Measurements from ENCODE around the gene HAGHL.

HAGHL gene

DNA sequence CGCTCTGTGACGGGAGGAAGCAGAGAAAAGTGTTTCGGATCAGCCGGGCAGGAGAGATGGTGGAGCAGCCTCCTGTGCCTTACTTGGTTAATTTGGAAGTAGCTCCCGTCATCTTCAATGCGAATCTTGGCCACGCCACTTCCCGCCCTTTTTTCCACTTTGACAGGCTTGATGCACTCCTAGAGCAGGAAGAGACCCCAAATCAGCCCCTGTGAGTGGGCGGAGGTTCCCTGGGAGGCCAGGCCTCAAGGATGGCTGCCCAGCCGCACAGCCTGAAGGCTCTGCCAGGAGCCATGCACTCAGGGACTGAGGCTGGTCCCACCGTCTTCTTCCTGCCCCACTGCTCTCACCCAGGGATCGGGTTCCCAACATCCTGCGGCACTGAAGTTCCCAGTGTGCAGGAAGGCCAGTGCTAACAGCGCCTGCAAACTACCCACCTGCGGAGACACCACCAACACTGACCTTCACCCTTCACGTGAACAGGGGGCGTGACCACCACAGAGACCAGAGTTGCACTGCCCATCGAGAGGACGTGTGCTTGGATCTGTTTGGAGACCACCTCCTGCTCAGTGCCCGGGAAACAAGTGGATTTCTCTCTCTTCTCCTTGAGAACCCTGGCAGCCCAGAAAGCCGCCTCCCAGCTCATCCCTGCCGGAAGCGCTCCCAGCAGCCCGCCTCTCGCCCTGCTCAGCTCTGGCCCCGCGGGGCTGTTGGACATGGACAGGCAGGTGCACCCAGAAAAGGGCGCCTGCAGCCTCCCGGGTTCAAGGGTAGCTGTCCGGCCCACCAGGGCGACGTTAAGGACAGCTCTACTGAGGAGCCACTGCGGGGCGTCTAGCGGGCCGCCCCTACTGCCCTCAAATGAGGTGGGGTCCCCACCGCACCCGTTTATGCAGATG is 12.9 kb downstream of the HAGHL start (continued):
- no peak for TF ChIP-seq ZNF202 (tag by site-specific recombination; IDR thresholded peaks at IDR 0.05; ENCODE audit: borderline replicate concordance)
- no peak for TF ChIP-seq SP7 (tag by site-specific recombination; IDR thresholded peaks at IDR 0.05)
- no peak for TF ChIP-seq YY1 (tag by site-specific recombination; IDR thresholded peaks at IDR 0.05)
- no peak for TF ChIP-seq ZNF10 (tag by site-specific recombination; IDR thresholded peaks at IDR 0.05)
- no peak for TF ChIP-seq ZNF341 (tag by site-specific recombination; IDR thresholded peaks at IDR 0.05; ENCODE audit: low read depth)
- TF ChIP-seq ZNF449 (tag by site-specific recombination; IDR thresholded peaks at IDR 0.05) = no peak
- TF ChIP-seq, protein P1, sequence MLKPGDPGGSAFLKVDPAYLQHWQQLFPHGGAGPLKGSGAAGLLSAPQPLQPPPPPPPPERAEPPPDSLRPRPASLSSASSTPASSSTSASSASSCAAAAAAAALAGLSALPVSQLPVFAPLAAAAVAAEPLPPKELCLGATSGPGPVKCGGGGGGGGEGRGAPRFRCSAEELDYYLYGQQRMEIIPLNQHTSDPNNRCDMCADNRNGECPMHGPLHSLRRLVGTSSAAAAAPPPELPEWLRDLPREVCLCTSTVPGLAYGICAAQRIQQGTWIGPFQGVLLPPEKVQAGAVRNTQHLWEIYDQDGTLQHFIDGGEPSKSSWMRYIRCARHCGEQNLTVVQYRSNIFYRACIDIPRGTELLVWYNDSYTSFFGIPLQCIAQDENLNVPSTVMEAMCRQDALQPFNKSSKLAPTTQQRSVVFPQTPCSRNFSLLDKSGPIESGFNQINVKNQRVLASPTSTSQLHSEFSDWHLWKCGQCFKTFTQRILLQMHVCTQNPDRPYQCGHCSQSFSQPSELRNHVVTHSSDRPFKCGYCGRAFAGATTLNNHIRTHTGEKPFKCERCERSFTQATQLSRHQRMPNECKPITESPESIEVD (tag by site-specific recombination; IDR thresholded peaks at IDR 0.05) = no peak

DNA sequence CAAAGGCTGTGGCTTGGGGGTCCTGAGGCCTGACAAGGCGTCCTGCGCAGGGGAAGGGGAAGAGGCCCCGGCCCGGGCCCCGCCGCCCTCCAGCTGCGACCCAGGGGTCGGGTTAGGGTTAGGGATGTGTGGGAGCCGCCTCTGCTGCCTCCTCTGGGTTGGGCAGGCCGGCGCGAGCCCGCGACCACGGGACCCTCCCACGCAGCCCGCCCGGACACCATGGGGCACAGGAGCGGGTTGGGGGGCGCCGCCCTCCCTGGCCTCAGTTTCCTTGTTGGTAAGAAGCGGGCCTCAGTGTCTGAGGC is 13.5 kb downstream of the HAGHL start:
- TF ChIP-seq ZFHX2 (tag by site-specific recombination; conservative IDR thresholded peaks at IDR 0.05) (peak; percentile 70), GLIS2 (tag by site-specific recombination; IDR thresholded peaks at IDR 0.05) (peak; percentile 15; the same call in 1 of the 2 replicates), EGR2 (tag by site-specific recombination; IDR thresholded peaks at IDR 0.05; ENCODE audit: low read depth) (peak; percentile 87), ZNF777 (tag by site-specific recombination; IDR thresholded peaks at IDR 0.05; ENCODE audit: borderline replicate concordance) (no peak), ZBTB48 (tag by site-specific recombination; IDR thresholded peaks at IDR 0.05) (peak; percentile 84), ZNF701 (tag by site-specific recombination; IDR thresholded peaks at IDR 0.05) (no peak), ZFP69B (tag by site-specific recombination; IDR thresholded peaks at IDR 0.05) (no peak), ZNF792 (tag by site-specific recombination; IDR thresholded peaks at IDR 0.05) (no peak)
- peak overlapping the region; percentile 67; the same call in 1 of the 2 replicates for H3K27ac ChIP-seq (ENCODE audit: extremely low read depth, low read depth, low read length)
- CTCF ChIA-PET = interaction anchor here (0.9 to 3.2 kb wide), 10 partner anchors 8 to 66 kb away, joined by 3 to 16 read pairs (median 4); partner anchors contain the start of gene ANTKMT
- 0 out of 2 replicates have a peak, but pooled peaks cover 2% of the 10 kb centered on the region for H3K4me1 ChIP-seq (ENCODE audit: control insufficient read depth, insufficient read depth, low read length)
- POLR2A ChIA-PET = interaction anchor here (0.8 to 1.7 kb wide), 7 partner anchors 9 to 48 kb away, joined by 3 to 11 read pairs (median 4); partner anchors contain the start of genes ANTKMT and CHTF18
- peaks cover 3 to 30% of the 10 kb centered on the region in 2 experiments; a peak in 2 of 3 replicates for H3K36me3 ChIP-seq (ENCODE audit: control insufficient read depth in 2 of 2, insufficient read depth in 1 of 2, low read length in 2 of 2)
- peak overlapping the region; percentile 80 for H3K4me3 ChIP-seq (ENCODE audit: low read depth, low read length)
- no peaks in the 10 kb centered on the region for H3K9me3 ChIP-seq (ENCODE audit: control insufficient read depth, insufficient read depth, low read depth, low read length)

DNA sequence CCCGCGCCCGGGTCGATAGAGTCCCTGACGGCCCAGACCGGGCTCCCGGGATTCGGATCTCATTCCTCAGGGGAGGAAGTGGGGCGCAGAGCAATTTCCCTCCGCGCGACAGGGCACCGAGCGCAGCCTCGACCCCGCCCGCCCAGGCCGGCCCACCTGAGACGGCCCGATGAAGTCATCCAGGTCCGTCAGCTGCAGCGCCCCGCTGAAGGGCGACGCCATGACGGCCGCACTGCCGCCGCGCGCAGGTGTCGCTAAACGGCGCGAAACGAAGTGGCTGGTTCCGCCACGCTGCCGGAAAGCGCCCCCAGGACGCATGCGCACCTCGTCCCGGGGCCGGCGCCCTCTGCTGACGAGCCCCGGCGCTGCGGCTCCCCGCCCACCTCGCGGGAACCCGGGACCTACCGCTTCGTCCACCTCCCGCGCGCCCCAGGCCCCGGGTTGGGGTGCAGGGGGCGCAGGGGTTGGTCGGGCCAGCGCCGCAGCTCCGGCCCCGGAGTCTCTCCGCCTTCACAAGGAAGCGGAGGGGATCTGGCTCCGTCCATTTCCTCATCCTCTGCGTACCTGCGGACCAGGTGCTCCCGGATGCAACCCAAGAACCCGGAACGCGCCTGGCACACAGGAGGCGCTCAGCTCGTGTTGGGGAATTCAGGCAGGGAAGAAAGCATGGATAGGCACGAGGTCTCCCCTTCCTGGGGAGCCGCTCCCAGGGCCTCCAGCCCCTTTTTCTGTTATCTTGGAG is 14.0 kb downstream of the HAGHL start, which contains the start of gene CIAO3:
Gene CIAO3, minus strand, starts transcription at position 234 of the 742 bp plus-strand sequence. Its CDS starts 12 bp downstream, at position 222.
- Histone ChIP-seq H3K4me3 (ENCODE audit: low read depth, low read length) (peak within 1 kb of the TSS; percentile 80), H3K36me3 (ENCODE audit: control insufficient read depth in 2 of 2, insufficient read depth in 1 of 2, low read length in 2 of 2) (peaks cover 3 to 25% of the 10 kb centered on the region in 2 experiments; a peak in 2 of 3 replicates), H3K27ac (ENCODE audit: extremely low read depth, low read depth, low read length) (peak within 1 kb of the TSS; percentile 67; the same call in 1 of the 2 replicates), H3K9me3 (ENCODE audit: control insufficient read depth, insufficient read depth, low read depth, low read length) (no peaks in the 10 kb centered on the region), H3K4me1 (ENCODE audit: control insufficient read depth, insufficient read depth, low read length) (0 out of 2 replicates have a peak, but pooled peaks cover 2% of the 10 kb centered on the region)
- CTCF ChIA-PET = interaction anchor here (0.5 to 3.2 kb wide), 13 partner anchors 8 to 390 kb away, joined by 3 to 16 read pairs (median 4); partner anchors contain the start of genes ANTKMT, CCDC78 and HAGHL
- POLR2A ChIA-PET = interaction anchor here (0.7 to 1.7 kb wide), 9 partner anchors 9 to 48 kb away, joined by 3 to 11 read pairs (median 4); partner anchors contain the start of genes ANTKMT and CHTF18
- TF ChIP-seq KLF16 (tag by site-specific recombination; IDR thresholded peaks at IDR 0.05) = peak; percentile 88
- no peak for TF ChIP-seq ZNF155 (tag by site-specific recombination; IDR thresholded peaks at IDR 0.05)
- TF ChIP-seq ZSCAN4 (tag by site-specific recombination; IDR thresholded peaks at IDR 0.05) = no peak
- peak; percentile 47; the same call in 1 of the 2 replicates for TF ChIP-seq ZSCAN30 (tag by site-specific recombination; IDR thresholded peaks at IDR 0.05)
- no peak for TF ChIP-seq ZNF645 (tag by site-specific recombination; IDR thresholded peaks at IDR 0.05)
- no peak for TF ChIP-seq TRIM28 (IDR thresholded peaks at IDR 0.05; ENCODE audit: borderline replicate concordance, low read length)
- TF ChIP-seq, protein P2, sequence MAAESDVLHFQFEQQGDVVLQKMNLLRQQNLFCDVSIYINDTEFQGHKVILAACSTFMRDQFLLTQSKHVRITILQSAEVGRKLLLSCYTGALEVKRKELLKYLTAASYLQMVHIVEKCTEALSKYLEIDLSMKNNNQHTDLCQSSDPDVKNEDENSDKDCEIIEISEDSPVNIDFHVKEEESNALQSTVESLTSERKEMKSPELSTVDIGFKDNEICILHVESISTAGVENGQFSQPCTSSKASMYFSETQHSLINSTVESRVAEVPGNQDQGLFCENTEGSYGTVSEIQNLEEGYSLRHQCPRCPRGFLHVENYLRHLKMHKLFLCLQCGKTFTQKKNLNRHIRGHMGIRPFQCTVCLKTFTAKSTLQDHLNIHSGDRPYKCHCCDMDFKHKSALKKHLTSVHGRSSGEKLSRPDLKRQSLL (tag by site-specific recombination; IDR thresholded peaks at IDR 0.05) = peak; percentile 58; the same call in 1 of the 2 replicates
- TF ChIP-seq ZNF433 (tag by site-specific recombination; IDR thresholded peaks at IDR 0.05; ENCODE audit: low read depth) = no peak
- TF ChIP-seq ZNF366 (tag by site-specific recombination; conservative IDR thresholded peaks at IDR 0.05) = no peak
- TF ChIP-seq ZNF549 (tag by site-specific recombination; IDR thresholded peaks at IDR 0.05) = no peak

All from HEK293 (cell line).